Subcutaneous adipose tissue (tissue), 4 donors: ENCODE results near the gene ZNF785. TPM values are rescaled to one million over a fixed set of nuclear protein-coding genes. Genes with fewer than 3 reads are reported as not detected.

Experiments
- CTCF ChIP-seq: fragments of 450-650 bp; IDR thresholded peaks from one replicate; pipeline ENCODE4 v1.5.1; 2016; ENCODE audit warnings: low read depth, mild to moderate bottlenecking, control low read depth, antibody characterized with exemption, moderate library complexity
- total RNA-seq, 4 donors: library from RNA; depleted of rRNA; stranded (reverse); fragments of >200 nt; gene quantifications; one replicate each; pipeline ENCODE4 v1.1.0, GENCODE V29; 2016

Gene ZNF785
- total RNA-seq, 4 donors from 2014 or later = 2.9 to 8.4 (median 6.6) TPM

GRCh38 chr16:30558789-30559377 lies 26.6 kb downstream of the ZNF785 start:
- no peak for TF ChIP-seq CTCF

- TF ChIP-seq CTCF = no peak
Measured at GRCh38 chr16:30557957-30558788, 27.3 kb downstream of the ZNF785 start, which contains the start of gene ZNF764. ZNF764 (minus strand) TSS chr16:30558374; CDS start chr16:30558182, 192 bp downstream.

GRCh38 chr16:30557707-30557956 lies 27.9 kb downstream of the ZNF785 start:
- no peak for TF ChIP-seq CTCF

- TF ChIP-seq CTCF = no peak
Measured at GRCh38 chr16:30556125-30556473, 29.4 kb downstream of the ZNF785 start.

- no peak for TF ChIP-seq CTCF
Measured at GRCh38 chr16:30555315-30556124, 30.0 kb downstream of the ZNF785 start.

GRCh38 chr16:30554557-30555314 lies 30.8 kb downstream of the ZNF785 start:
- TF ChIP-seq CTCF = no peak
